Tibial nerve (tissue), 3 donors: Measurements from ENCODE around the gene KRTAP6-3.

Source experiments
- POLR2A ChIP-seq, 2 donors: fragments of 450-650 bp; IDR thresholded peaks; one replicate each; pipeline ENCODE4 v1.6.1; 2017; ENCODE audit warnings: antibody characterized with exemption in 2 of 2, mild to moderate bottlenecking in 2 of 2, moderate library complexity in 2 of 2
- TF ChIP-seq, protein P1 (sequence below), 5 experiments: fragments of 200-600 bp in 3 of 5; fragments of 450-650 bp in 2 of 5; sonication (generic) in 3 of 5; IDR thresholded peaks; one replicate each; pipeline ENCODE4 v1.5.1; 2016 to 2019; ENCODE audit warnings: antibody characterized with exemption in 5 of 5, mild to moderate bottlenecking in 3 of 5, moderate library complexity in 2 of 5

GRCh38 chr21:30638686-30639085 lies 46.4 kb downstream of the KRTAP6-3 start:
- TF ChIP-seq, protein P1, sequence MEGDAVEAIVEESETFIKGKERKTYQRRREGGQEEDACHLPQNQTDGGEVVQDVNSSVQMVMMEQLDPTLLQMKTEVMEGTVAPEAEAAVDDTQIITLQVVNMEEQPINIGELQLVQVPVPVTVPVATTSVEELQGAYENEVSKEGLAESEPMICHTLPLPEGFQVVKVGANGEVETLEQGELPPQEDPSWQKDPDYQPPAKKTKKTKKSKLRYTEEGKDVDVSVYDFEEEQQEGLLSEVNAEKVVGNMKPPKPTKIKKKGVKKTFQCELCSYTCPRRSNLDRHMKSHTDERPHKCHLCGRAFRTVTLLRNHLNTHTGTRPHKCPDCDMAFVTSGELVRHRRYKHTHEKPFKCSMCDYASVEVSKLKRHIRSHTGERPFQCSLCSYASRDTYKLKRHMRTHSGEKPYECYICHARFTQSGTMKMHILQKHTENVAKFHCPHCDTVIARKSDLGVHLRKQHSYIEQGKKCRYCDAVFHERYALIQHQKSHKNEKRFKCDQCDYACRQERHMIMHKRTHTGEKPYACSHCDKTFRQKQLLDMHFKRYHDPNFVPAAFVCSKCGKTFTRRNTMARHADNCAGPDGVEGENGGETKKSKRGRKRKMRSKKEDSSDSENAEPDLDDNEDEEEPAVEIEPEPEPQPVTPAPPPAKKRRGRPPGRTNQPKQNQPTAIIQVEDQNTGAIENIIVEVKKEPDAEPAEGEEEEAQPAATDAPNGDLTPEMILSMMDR (IDR thresholded peaks at IDR 0.05) = no peak
- no peak for TF ChIP-seq POLR2A (IDR thresholded peaks at IDR 0.05)
